Fibroblast of skin of right biceps (primary cell): ENCODE data around the gene SLC35E4.
A peak's percentile ranks its signal among the peaks of the same experiment; 100 is the strongest.
"Not testable (repeated sequence)": the region's sequence is repeated elsewhere in the genome, so short reads cannot be mapped to it uniquely, and the experiment has no call there.

Experiments
- DNase-seq: peaks from one replicate; pipeline ENCODE4 v3.0.0-alpha.2; 2013

Gene SLC35E4

DNA sequence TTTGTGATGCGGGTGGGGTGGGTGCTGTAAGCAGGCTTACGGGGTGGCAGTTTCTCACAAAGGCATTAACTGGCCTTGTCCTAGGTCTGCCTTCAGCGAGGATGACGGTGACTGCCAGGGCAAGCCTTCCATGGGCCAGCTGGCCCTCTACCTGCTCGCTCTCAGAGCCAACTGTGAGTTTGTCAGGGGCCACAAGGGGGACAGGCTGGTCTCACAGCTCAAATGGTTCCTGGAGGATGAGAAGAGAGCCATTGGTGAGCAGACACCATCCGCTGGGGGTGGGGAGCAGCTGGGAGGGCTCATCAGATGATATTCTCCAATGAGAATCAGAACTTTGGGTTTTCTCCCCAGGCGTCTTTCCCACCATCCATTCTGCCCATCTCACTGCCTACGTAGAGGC lies 22.8 kb upstream of the SLC35E4 start:
- DNase-seq, result no peak

DNA sequence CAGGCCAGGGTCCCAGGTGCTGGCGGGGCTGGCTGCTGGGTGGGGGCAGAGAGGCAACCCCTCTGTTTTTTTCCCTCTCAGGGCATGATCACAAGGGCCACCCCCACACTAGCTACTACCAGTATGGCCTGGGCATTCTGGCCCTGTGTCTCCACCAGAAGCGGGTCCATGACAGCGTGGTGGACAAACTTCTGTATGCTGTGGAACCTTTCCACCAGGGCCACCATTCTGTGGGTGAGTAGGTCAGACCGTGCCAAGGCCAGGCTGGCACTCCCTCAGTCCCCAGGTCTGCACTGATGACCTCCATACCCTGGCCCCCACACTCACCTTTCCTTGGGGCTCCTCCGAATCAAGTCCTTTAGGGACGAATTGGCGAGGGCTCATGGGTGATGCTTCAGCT lies 21.3 kb upstream of the SLC35E4 start:
- DNase-seq, result no peak

DNA sequence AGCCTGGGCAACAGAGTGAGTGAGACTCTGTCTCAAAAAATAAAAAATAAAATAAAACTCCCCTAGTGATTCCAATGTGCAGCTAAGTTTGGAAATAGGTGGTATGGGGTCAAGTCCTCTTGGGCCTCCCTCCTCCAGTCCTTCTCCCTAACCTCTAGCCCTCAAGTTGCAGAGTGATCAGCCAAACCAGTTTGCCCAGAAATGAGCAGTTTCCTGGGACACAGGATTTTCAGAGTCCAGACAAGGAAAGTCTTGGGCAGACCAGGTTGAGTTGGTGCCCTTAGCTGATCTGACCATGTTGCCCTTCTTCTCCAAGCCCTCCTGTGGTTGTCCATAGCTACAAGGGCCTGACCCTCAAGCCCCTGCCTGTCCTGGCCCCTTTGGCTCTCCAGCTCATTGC lies 20.7 kb upstream of the SLC35E4 start:
- no peak for DNase-seq

DNA sequence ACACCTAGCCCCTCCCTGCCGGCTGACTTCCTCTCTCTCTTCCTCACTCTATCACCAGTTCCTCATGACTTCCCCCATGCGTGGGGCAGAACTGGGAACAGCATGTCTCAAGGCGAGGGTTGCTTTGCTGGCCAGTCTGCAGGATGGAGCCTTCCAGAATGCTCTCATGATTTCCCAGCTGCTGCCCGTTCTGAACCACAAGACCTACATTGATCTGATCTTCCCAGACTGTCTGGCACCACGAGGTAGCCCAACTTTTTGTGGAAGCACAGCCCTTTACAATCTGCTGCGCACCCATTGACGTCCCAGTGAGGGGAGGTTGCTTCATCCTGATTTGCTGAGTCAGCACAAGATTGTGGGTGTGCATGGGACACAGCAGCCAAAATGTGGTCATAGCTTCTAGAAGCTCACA lies 20.0 kb upstream of the SLC35E4 start:
- no peak for DNase-seq

DNA sequence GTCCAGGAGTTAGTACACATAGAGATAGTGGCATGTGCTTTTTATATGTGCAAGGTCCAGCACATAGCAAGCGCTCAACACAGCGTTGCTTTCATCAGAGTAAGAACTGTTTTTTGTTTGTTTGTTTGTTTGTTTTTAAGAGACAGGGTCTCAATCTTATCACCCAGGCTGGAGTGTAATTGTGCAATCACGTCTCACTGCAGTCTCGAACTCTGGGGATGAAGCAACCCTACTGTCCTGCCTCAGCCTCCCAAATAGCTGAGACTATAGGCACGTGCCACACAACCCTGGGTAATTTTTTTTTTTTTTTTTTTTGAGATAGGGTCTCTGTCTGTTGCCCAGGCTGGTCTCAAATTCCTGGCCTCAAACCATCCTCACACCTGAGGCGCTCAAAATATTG lies 17.8 kb upstream of the SLC35E4 start:
- DNase-seq, result no peak

DNA sequence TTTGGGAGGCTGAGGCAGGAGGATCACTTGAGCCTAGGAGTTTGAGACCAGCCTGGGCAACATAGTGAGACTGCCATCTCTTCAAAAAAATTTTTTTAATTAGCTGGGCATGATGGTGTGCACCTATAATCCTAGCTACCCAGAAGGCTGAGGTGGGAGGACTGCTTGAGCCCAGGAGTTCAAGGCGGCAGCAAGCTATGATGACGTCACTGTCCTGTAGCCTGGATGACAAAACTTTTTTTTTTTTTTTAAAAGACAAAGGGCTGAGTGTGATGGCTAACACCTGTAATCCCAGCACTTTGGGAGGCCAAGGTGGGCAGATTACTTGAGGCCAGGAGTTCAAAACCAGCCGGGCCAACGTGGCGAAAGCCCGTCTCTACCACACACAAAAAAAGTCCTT lies 15.7 kb upstream of the SLC35E4 start:
- DNase-seq, result not testable (repeated sequence)

DNA sequence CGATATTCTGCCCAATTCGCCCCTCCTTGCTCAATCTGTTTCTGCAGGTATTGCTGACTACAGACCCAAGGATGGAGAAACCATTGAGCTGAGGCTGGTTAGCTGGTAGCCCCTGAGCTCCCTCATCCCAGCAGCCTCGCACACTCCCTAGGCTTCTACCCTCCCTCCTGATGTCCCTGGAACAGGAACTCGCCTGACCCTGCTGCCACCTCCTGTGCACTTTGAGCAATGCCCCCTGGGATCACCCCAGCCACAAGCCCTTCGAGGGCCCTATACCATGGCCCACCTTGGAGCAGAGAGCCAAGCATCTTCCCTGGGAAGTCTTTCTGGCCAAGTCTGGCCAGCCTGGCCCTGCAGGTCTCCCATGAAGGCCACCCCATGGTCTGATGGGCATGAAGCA lies 9.2 kb upstream of the SLC35E4 start:
- DNase-seq, result no peak

DNA sequence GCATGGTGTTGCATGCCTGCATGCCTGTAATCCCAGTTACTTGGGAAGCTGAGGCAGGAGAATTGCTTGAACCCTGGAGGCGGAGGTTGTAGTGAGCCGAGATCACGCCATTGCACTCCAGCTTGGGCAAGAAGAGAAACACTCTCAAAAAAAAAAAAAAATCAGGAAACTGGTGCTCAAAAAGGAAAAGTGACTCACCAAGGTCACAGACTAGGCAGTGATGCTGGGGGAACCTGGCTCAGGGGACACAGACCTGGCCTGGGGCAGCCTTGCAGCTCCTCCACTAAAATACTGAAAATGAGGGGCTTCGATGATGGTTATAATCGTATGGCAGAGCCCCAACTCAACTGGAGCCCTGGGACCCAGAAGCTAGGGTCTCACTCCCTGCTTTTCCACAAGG lies 8.1 kb upstream of the SLC35E4 start:
- no peak for DNase-seq

DNA sequence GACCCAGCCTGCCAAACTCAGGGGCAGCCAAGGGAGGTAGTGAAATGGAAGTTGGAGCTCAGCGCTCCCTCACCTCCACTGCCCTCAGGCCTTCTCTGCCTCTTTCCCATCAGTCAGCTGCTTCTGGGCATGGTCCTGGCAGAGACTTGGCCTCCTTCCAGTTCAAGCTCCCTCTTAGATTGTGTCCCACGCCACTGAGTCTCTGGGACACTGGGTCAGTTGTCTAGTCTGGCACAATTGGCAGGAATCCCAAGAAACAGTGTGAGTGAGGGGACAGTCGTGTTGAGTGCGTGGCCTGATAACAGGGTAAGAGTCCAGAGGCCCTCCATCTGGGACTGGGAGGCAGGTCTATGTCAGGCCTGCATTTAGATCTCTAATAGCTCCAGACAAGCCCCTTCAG lies 7.1 kb upstream of the SLC35E4 start:
- DNase-seq, result no peak

DNA sequence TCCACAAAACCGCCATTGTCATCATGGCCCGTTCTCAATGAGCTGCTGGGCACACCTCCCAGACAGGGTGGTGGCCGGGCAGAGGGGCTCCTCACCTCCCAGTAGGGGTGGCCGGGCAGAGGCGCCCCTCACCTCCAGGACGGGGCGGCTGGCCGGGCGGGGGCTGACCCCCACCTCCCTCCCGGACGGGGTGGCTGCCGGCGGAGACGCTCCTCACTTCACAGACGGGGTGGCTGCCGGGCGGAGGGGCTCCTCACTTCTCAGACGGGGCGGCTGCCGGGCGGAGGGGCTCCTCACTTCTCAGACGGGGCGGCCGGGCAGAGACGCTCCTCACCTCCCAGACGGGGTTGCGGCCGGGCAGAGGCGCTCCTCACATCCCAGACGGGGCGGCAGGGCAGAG lies 4.1 kb upstream of the SLC35E4 start:
- DNase-seq, result not testable (repeated sequence)

DNA sequence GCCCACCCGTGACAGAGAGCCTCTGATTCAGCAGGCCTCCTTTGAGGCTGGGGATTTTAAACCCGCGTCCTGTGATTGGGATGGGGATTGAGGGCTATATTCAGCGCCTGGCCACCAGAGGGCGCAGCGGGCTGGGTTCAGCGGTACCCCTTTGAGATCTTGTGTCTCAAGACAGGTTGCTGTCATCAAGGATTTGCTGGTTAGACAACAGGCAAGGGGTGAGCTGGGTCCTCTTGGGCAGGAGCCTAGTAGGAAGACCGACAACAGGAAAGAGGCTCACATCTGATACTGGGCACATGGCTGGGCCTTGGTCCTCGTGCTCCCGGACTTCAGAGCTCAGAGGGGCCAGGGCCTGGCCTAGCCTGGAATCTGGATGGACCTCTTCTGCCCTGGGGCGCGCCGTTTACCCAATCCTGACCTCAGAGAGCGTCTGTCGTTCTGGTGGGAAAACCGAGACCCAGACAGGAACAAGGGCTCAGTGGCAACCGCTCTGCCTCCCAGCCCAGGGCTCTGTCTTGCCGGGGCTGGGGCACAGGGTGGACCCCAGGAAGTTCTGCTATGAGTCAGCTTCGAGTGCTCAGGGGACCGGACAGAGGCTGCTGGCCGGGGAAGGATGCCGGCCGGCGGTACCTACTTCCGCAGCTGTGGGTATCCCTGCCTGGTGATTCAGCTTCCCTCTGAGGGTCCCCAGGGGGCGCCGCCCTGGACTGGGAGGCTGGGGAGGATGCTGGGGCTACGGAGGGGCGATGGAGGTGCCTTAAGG lies 929 bp upstream of the SLC35E4 start:
- peak; percentile 87 for DNase-seq

DNA sequence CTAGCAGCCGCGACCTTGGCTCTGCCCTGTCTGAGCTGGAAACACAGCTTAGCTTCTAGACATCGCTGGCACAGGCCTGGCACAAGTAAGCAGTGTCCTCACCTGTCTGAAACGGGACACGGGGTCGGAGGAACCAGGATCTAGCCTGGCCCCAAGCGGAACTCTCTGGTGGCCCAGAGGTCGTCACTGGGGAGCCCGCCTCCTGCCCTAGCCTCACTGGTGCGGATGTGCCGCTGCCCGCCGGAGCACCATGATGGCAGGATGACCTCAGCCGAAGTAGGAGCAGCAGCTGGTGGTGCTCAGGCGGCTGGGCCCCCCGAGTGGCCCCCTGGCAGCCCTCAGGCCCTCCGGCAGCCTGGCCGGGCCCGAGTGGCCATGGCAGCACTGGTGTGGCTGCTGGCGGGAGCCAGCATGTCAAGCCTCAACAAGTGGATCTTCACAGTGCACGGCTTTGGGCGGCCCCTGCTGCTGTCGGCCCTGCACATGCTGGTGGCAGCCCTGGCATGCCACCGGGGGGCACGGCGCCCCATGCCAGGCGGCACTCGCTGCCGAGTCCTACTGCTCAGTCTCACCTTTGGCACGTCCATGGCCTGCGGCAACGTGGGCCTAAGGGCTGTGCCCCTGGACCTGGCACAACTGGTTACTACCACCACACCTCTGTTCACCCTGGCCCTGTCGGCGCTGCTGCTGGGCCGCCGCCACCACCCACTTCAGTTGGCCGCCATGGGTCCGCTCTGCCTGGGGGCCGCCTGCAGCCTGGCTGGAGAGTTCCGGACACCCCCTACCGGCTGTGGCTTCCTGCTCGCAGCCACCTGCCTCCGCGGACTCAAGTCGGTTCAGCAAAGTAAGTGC lies 871 bp downstream of the SLC35E4 start:
- DNase-seq, result no peak

DNA sequence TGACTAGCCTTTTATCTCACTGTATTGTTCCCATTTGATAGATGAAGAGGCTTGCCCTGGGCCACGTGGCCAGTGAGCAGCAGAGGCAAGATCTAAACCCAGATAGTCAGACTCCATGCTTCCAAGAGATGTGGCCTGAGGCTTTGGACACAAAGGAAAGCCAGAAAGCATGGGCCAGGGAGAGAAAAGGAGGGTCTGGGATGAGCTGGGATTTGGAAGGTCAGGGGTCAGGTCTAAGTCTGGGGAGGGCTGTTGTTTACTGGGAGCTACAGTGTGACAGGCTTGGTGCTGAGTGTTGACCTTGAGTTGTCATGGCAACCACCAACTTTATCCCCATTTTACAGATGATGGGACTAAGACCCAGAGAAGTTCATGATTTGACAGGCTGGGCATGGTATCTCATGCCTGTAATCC lies 2.1 kb downstream of the SLC35E4 start:
- no peak for DNase-seq

DNA sequence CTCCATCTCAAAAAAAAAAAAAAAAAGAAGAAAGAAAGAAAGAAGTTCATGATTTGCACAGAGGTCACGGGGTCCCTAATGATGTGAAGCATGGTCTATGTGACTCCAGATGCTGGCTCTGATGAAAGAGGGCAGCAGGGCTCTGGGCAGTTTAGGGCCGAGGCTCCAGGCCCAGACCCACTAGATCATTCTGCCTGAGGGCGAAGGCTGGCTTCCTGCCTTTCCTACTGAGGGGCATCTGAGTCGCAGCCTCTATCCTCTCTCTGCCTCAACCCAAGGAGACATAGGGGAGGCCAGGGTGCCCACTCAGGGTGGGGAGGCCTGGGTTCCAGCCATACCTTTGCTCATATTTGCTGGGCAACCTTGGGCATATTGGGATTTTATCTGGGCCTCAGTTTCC lies 4.8 kb downstream of the SLC35E4 start:
- DNase-seq, result no peak

DNA sequence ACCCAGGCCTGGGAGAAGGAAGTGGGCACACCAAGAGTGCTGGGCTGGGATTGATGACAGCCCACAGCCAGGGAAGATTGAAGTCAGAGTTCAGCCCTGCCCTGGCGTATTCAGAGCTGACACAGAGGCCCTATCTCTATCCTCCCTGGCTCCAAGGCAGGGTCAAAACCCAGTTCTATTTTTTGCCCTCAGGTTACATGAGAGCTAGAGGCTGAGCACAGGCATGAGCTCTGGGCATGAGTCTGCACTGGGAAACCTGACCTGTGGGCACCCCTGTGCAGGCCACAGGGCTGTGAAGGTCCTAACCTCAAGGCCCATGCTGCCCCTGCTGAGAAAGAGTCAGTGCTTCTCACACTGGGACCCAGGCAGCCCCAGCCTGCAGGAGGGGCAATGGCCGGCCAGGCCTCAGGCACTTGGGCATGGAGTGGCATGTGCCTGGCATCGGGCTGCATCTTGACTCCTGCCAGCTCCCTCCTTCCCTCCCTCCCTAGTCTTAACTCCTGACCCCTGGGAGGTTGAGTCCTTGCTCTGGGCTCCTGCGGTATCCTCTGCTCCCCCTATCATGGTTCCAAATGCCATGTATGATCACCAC lies 5.4 kb downstream of the SLC35E4 start:
- DNase-seq, result no peak

DNA sequence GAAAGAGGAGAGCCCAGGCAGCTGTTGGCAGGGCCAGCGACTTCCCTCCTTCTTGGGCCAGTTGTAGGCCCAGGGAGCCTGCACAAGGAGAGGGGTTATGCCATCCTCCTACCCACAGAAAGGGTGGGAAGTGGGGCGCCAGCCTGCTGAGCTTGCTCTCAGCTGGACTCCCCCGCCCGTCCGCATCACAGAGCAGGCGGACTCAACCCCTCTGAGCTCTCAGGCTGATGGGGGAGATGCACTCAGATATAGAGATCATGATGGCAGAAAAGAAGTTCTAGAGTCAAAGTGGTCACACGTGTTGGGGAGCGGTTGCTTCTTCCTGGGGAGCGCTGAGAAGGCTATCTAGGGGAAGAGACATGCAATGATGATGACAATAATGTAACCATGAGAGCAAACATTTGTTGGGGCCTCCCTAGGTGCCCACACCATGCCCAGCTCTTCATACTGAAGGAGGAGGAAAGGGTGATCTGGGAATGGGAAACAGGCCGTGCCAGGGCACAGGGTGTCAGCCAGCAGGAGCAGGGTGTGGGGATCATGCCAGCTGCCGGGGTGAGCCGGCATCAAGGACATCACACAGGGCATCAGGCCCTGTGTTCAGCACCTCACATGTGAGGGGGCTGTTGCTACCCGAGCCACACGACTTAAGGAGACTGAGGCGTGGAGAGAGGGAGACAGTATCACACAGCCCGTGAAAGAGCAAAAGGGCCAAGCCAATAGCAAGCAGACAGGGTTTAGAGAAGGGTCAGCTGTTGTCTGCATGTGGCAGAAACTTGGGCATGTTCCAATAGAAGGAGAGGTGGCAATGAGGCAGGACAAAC lies 7.7 kb downstream of the SLC35E4 start:
- no peak for DNase-seq

DNA sequence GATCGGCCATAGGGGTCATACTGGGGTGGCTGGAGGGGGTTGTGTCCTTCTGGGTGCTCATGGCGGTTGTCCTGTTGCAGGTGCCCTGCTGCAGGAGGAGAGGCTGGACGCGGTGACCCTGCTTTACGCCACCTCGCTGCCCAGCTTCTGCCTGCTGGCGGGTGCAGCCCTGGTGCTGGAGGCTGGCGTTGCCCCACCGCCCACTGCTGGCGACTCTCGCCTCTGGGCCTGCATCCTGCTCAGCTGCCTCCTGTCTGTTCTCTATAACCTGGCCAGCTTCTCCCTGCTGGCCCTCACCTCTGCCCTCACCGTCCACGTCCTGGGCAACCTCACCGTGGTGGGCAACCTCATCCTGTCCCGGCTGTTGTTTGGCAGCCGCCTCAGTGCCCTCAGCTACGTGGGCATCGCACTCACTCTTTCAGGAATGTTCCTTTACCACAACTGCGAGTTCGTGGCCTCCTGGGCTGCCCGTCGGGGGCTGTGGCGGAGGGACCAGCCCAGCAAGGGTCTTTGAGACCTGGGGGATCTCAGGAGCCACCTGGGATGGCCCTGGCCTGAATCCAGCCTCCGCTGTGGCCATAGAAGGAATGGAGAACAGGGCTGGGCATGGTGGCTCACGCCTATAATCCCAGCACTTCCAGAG lies 11.1 kb downstream of the SLC35E4 start:
- no peak for DNase-seq

DNA sequence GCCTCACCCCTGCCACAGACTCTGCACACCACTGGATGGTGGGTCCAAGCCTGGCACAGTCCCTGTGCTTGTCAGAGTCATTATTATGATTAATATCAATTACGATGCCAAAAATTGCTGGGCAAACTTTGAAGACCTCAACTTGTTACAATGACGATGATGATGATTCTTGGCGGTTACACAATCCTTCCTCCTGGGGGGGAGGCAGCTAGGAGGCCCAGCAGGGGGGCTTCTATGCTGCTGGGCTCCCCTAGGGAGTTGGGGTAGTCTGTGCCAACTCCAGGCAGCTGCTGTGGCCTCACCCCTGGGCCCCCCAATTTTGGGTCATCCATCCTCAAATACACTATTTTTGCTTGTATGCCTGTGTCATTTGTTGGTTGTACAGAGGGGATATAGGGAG lies 12.0 kb downstream of the SLC35E4 start:
- DNase-seq, result no peak

DNA sequence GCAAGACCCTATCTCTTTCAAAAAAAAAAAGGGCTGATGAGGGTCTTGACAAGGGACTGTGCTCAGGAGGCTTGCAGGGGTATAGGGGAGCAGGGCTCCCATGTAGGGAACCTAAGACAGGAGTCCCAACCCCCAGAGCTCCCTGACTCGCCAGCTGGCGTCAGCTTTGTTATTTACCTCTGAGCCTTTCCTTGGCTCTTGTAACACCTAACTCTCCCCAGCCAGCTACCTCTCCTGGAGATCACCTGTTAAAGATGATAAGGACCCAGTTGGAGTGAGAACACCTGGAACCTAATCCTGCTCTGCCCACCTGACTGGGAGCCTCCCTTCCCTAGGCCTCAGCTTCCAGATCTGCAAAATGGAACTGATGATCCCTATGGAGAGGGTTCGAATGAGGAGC lies 13.2 kb downstream of the SLC35E4 start:
- no peak for DNase-seq

DNA sequence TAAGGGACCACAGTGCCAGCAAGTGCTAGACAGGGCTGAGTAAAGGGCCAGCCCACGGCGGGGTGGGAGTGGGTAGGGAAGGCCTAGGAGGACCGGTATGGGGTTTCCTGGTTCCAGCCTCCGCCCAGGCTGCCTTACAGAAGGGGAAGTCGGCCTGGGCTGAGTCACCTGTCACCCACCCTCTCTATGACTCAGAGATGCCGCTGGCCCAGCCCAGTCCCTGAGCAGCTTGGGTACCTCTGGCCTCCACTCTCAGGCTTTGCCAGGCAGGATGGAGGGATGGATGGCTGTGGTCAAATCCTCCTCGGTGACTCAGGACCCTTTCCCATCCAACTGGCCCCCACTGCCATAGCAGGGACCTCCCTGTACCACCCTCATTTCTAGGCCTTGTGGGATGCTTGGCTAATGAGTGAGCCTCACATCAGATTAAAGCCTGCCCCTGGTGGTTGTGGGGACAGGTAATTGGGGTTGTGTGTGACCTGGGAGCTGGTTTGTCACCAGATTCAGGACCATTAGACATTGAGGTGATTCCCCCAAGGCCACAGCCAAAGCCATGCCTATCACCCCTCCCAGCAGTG lies 13.9 kb downstream of the SLC35E4 start:
- DNase-seq, result peak; percentile 80

DNA sequence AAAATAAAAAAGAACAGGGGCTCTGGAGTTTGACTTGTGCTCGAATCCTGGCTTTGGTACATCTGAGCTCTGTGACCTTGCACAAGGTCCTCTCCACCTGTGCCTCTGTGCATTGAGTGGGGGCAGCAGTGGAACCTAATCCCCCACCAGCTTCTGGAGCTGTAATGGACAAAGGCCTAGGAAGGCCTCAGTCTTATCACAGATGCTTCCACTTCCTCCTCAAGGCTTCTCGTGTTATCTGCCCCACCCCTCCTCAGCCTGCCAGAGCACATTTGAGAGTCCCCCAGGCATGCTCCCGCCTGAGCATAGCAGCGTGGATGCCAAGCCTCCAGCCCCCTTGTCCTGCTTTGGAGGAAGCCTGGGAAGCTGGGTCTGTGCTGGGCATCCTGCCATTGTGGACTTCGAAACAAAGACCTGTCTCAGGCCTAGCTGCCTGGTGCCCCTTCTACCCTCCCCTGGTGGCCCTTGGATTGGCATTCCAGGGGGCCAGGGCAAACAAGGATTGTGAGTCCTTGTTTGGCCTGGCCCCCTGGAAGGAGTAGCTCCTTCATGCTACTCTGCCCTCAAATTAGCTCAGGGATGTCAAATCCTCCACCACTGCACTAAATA lies 15.0 kb downstream of the SLC35E4 start:
- no peak for DNase-seq

DNA sequence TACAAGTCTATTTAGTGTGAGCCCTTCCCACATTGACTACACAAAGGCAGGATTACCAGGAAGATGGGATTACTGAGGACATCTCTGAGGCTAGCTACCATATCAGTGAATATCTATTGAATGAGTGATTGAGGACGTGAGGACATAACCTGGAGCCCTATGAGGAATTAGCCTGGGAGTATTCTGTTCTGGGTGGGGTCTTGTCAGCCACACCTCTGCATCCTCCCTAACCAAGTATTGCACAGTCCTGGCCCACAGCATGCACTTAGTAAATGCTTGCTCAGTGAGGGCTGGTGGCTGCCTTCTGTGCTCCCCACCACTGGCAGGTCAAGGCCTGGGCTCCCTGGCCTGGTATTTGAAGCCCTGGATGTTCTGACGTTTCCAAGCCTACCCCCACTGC lies 17.3 kb downstream of the SLC35E4 start:
- DNase-seq, result no peak
